Gastroesophageal sphincter (tissue), 3 donors: Measurements from ENCODE around the gene ZNF331.
"Not testable (repeated sequence)": the region's sequence is repeated elsewhere in the genome, so short reads cannot be mapped to it uniquely, and the experiment has no call there.

Source experiments
- CTCF ChIP-seq, 4 experiments: fragments of 200-600 bp in 2 of 4; fragments of 450-650 bp in 2 of 4; sonication (generic) in 1 of 4; IDR thresholded peaks; one replicate each; pipeline ENCODE4 v1.5.1; 2017 to 2019; ENCODE audit warnings: antibody characterized with exemption in 4 of 4, mild to moderate bottlenecking in 2 of 4, moderate library complexity in 2 of 4
- EP300 ChIP-seq: sonication (generic); formaldehyde crosslinking; IDR thresholded peaks from one replicate; pipeline ENCODE4 v1.6.1; 2017; ENCODE audit warnings: antibody characterized with exemption, mild to moderate bottlenecking
- POLR2A ChIP-seq, 2 donors: fragments of 450-650 bp; IDR thresholded peaks; one replicate each; pipeline ENCODE4 v1.6.1; 2017; ENCODE audit warnings: antibody characterized with exemption in 2 of 2, mild to moderate bottlenecking in 2 of 2, moderate library complexity in 1 of 2
- POLR2AphosphoS5 ChIP-seq: sonication (generic); formaldehyde crosslinking; IDR thresholded peaks from one replicate; pipeline ENCODE4 v1.6.1; 2017; ENCODE audit warnings: antibody characterized with exemption

GRCh38 chr19:53503671-53504364 is 34.1 kb upstream of the ZNF331 start:
- TF ChIP-seq POLR2A (IDR thresholded peaks at IDR 0.05); EP300; POLR2AphosphoS5: not testable (repeated sequence)
- TF ChIP-seq CTCF (IDR thresholded peaks at IDR 0.05) = peak in 1 of 4 experiments; percentile 23
